GM23338 (cell line): ENCODE measurements around the gene KCNJ2. TPM values are rescaled to one million over a fixed set of nuclear protein-coding genes. Genes with fewer than 3 reads are reported as not detected.

ENCODE experiments used
- ATAC-seq: fragments of 200-7000 bp; cut with Tn5 transposase; 3 replicates; pipeline ENCODE4 v1.9.1; 2020
- DNase-seq: peaks from one replicate; pipeline ENCODE4 v3.0.0-alpha.2; 2015; ENCODE audit warnings: low spot score
- H2AFZ ChIP-seq: fragments of 200-600 bp; sonication (generic); 2 replicates; pipeline ENCODE4 v1.8.0; 2016; ENCODE audit warnings: antibody characterized with exemption, mild to moderate bottlenecking, moderate library complexity
- H3F3A ChIP-seq: fragments of 200-600 bp; sonication (generic); replicated peaks from 2 replicates; pipeline ENCODE4 v1.8.0; 2017; ENCODE audit warnings: antibody characterized with exemption, mixed run types, low read depth
- H3K27ac ChIP-seq: fragments of 200-600 bp; sonication (generic); 2 replicates; pipeline ENCODE4 v1.6.1; 2016; ENCODE audit warnings: low read depth
- H3K27me3 ChIP-seq: fragments of 200-600 bp; sonication (generic); 2 replicates; pipeline ENCODE4 v1.8.0; 2016; ENCODE audit warnings: mild to moderate bottlenecking, mixed run types, moderate library complexity; ENCODE audit not compliant: insufficient read depth
- H3K36me3 ChIP-seq: fragments of 200-600 bp; sonication (generic); 2 replicates; pipeline ENCODE4 v1.8.0; 2016; ENCODE audit warnings: mild to moderate bottlenecking; ENCODE audit not compliant: insufficient read depth
- H3K4me1 ChIP-seq: fragments of 200-600 bp; sonication (generic); 2 replicates; pipeline ENCODE4 v1.8.0; 2016; ENCODE audit warnings: mild to moderate bottlenecking, moderate library complexity; ENCODE audit not compliant: insufficient read depth
- H3K4me2 ChIP-seq: fragments of 200-600 bp; sonication (generic); 2 replicates; pipeline ENCODE4 v1.7.1; 2017; ENCODE audit warnings: mixed run types
- H3K4me3 ChIP-seq: fragments of 200-600 bp; sonication (generic); 2 replicates; pipeline ENCODE4 v1.6.1; 2016; ENCODE audit warnings: mixed run types
- H3K79me2 ChIP-seq: fragments of 200-600 bp; sonication (generic); replicated peaks from 2 replicates; pipeline ENCODE4 v1.8.0; 2017; ENCODE audit warnings: mild to moderate bottlenecking; ENCODE audit not compliant: insufficient read depth
- H3K9me2 ChIP-seq: fragments of 200-600 bp; sonication (generic); 2 replicates; pipeline ENCODE4 v1.8.0; 2017; ENCODE audit not compliant: insufficient read depth
- H4K20me1 ChIP-seq: fragments of 200-600 bp; sonication (generic); replicated peaks from 2 replicates; pipeline ENCODE4 v1.8.0; 2017; ENCODE audit warnings: mild to moderate bottlenecking; ENCODE audit not compliant: insufficient read depth
- H3K27ac Mint-ChIP-seq: 2 replicates; pipeline ENCODE4 v1.8.0; 2020; ENCODE audit warnings: inconsistent platforms, mild to moderate bottlenecking, moderate library complexity, mixed read lengths
- H3K27me3 Mint-ChIP-seq: 3 replicates; pipeline ENCODE4 v1.8.0; 2022; ENCODE audit warnings: low read depth, mild to moderate bottlenecking, moderate library complexity, mixed read lengths, inconsistent platforms; ENCODE audit not compliant: insufficient read depth, poor library complexity
- H3K36me3 Mint-ChIP-seq: 3 replicates; pipeline ENCODE4 v1.8.0; 2021; ENCODE audit warnings: low read depth, mild to moderate bottlenecking, inconsistent platforms, moderate library complexity, mixed read lengths
- H3K4me1 Mint-ChIP-seq: 3 replicates; pipeline ENCODE4 v1.8.0; 2020; ENCODE audit warnings: mild to moderate bottlenecking, inconsistent platforms, mixed read lengths
- H3K4me3 Mint-ChIP-seq: 3 replicates; pipeline ENCODE4 v1.8.0; 2021; ENCODE audit warnings: moderate library complexity, mild to moderate bottlenecking, inconsistent platforms, mixed read lengths
- H3K9me3 Mint-ChIP-seq: 3 replicates; pipeline ENCODE4 v1.8.0; 2020; ENCODE audit warnings: moderate library complexity, mild to moderate bottlenecking, inconsistent platforms, mixed read lengths
- CREB1 ChIP-seq: fragments of 250-450 bp; sonication (Bioruptor Pico); IDR thresholded peaks from 2 replicates; pipeline ENCODE4 v1.5.0; 2020; ENCODE audit warnings: low read depth, mild to moderate bottlenecking, moderate library complexity
- ETS1 ChIP-seq: IDR thresholded peaks from 2 replicates; pipeline ENCODE4 v1.6.1; 2016; ENCODE audit warnings: antibody characterized with exemption
- EZH2 ChIP-seq: fragments of 200-600 bp; sonication (generic); IDR thresholded peaks from one replicate; pipeline ENCODE4 v1.8.0; 2017; ENCODE audit warnings: antibody characterized with exemption, mild to moderate bottlenecking, low read depth; ENCODE audit not compliant: unreplicated experiment
- EZH2phosphoT487 ChIP-seq: fragments of 200-600 bp; sonication (generic); IDR thresholded peaks from one replicate; pipeline ENCODE4 v1.8.1; 2018; ENCODE audit warnings: antibody characterized with exemption; ENCODE audit not compliant: unreplicated experiment
- JUNB ChIP-seq: IDR thresholded peaks from one replicate; pipeline ENCODE4 v1.6.1; 2016; ENCODE audit warnings: antibody characterized with exemption; ENCODE audit not compliant: unreplicated experiment
- NANOG ChIP-seq: IDR thresholded peaks from 2 replicates; pipeline ENCODE4 v1.6.1; 2016; ENCODE audit warnings: antibody characterized with exemption, borderline replicate concordance
- POLR2AphosphoS5 ChIP-seq: IDR thresholded peaks from 2 replicates; pipeline ENCODE4 v1.6.1; 2016; ENCODE audit warnings: antibody characterized with exemption, low read depth
- STAT1 ChIP-seq: IDR thresholded peaks from one replicate; pipeline ENCODE4 v1.6.1; 2016; ENCODE audit warnings: antibody characterized with exemption; ENCODE audit not compliant: unreplicated experiment
- ZNF114 ChIP-seq: fragments of 250-450 bp; sonication (Bioruptor Pico); IDR thresholded peaks from 2 replicates; pipeline ENCODE4 v1.5.0; 2020; ENCODE audit warnings: mild to moderate bottlenecking, moderate library complexity
- ZNF331 ChIP-seq: fragments of 250-450 bp; sonication (Bioruptor Pico); IDR thresholded peaks from 2 replicates; pipeline ENCODE4 v1.5.0; 2020; ENCODE audit warnings: low read depth, mild to moderate bottlenecking, moderate library complexity
- polyA plus RNA-seq: library from polyadenylated mRNA; unstranded; fragments of >200 nt; fragmentation: Nextera tagmentation; extraction: Ambion mirVana; gene quantifications from 2 replicates; pipeline ENCODE4 v1.2.1, GENCODE V29; 2016
- total RNA-seq: library from RNA; depleted of rRNA; stranded (reverse); fragments of >200 nt; shearing (Covaris generic); gene quantifications from 2 replicates; pipeline ENCODE4 v1.2.3, GENCODE V29; 2014
- TF ChIP-seq, protein P1 (sequence below), 2 experiments: fragments of 200-600 bp in 1 of 2; sonication (generic) in 1 of 2; conservative IDR thresholded peaks; 2 replicates each; pipeline versions ENCODE4 v1.5.1 to v1.6.1; 2016 to 2017; ENCODE audit warnings: antibody characterized with exemption in 2 of 2, low read depth in 2 of 2, mild to moderate bottlenecking in 2 of 2, moderate library complexity in 1 of 2
- TF ChIP-seq, protein P2 (sequence below): IDR thresholded peaks from one replicate; pipeline ENCODE4 v1.6.1; 2018; ENCODE audit warnings: antibody characterized with exemption; ENCODE audit not compliant: unreplicated experiment
- TF ChIP-seq, protein P3 (sequence below): fragments of 250-450 bp; sonication (Bioruptor Pico); IDR thresholded peaks from 2 replicates; pipeline ENCODE4 v1.5.0; 2020; ENCODE audit warnings: mild to moderate bottlenecking, moderate library complexity

KCNJ2 gene
- total and polyA plus RNA-seq, 2 experiments from 2014 or later, result 2.1 to 4.4 TPM

- H3K4me3 ChIP-seq, result no peak overlapping the region
- no peaks in the 10 kb centered on the region for H3K36me3 Mint-ChIP-seq
These were observed 3.9 kb upstream of the KCNJ2 start for GRCh38 chr17:70165383-70165782.

More at GRCh38 chr17:70165383-70165782, 3.9 kb upstream of the KCNJ2 start:
- peaks cover 7% of the 10 kb centered on the region; the same call in 1 of the 2 replicates for H3K4me1 ChIP-seq
- DNase-seq (no peak), ATAC-seq (no peak)
- Mint-ChIP-seq H3K9me3 (no peaks in the 10 kb centered on the region), H3K27ac (no peak overlapping the region), H3K4me3 (no peak overlapping the region), H3K27me3 (peaks cover 14% of the 10 kb centered on the region), H3K4me1 (peaks cover 7% of the 10 kb centered on the region; the same call in 2 of the 3 replicates)
- no peak overlapping the region for H3K27ac ChIP-seq
- no peak overlapping the region for H3K4me2 ChIP-seq
- no peaks in the 10 kb centered on the region for H3K79me2 ChIP-seq
- H4K20me1 ChIP-seq, result no peaks in the 10 kb centered on the region
- no peak overlapping the region for H2AFZ ChIP-seq
- TF ChIP-seq EZH2phosphoT487, result no peak
- TF ChIP-seq POLR2AphosphoS5, result no peak
- TF ChIP-seq ZNF114, result no peak
- no peak for TF ChIP-seq ZNF331 (CRISPR knock-in tag)
- TF ChIP-seq, protein P1, sequence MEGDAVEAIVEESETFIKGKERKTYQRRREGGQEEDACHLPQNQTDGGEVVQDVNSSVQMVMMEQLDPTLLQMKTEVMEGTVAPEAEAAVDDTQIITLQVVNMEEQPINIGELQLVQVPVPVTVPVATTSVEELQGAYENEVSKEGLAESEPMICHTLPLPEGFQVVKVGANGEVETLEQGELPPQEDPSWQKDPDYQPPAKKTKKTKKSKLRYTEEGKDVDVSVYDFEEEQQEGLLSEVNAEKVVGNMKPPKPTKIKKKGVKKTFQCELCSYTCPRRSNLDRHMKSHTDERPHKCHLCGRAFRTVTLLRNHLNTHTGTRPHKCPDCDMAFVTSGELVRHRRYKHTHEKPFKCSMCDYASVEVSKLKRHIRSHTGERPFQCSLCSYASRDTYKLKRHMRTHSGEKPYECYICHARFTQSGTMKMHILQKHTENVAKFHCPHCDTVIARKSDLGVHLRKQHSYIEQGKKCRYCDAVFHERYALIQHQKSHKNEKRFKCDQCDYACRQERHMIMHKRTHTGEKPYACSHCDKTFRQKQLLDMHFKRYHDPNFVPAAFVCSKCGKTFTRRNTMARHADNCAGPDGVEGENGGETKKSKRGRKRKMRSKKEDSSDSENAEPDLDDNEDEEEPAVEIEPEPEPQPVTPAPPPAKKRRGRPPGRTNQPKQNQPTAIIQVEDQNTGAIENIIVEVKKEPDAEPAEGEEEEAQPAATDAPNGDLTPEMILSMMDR (conservative IDR thresholded peaks at IDR 0.05; ENCODE audit: low read depth in 2 of 2), result no peak
- no peak for TF ChIP-seq STAT1
- TF ChIP-seq NANOG, result no peak
- TF ChIP-seq, protein P2, sequence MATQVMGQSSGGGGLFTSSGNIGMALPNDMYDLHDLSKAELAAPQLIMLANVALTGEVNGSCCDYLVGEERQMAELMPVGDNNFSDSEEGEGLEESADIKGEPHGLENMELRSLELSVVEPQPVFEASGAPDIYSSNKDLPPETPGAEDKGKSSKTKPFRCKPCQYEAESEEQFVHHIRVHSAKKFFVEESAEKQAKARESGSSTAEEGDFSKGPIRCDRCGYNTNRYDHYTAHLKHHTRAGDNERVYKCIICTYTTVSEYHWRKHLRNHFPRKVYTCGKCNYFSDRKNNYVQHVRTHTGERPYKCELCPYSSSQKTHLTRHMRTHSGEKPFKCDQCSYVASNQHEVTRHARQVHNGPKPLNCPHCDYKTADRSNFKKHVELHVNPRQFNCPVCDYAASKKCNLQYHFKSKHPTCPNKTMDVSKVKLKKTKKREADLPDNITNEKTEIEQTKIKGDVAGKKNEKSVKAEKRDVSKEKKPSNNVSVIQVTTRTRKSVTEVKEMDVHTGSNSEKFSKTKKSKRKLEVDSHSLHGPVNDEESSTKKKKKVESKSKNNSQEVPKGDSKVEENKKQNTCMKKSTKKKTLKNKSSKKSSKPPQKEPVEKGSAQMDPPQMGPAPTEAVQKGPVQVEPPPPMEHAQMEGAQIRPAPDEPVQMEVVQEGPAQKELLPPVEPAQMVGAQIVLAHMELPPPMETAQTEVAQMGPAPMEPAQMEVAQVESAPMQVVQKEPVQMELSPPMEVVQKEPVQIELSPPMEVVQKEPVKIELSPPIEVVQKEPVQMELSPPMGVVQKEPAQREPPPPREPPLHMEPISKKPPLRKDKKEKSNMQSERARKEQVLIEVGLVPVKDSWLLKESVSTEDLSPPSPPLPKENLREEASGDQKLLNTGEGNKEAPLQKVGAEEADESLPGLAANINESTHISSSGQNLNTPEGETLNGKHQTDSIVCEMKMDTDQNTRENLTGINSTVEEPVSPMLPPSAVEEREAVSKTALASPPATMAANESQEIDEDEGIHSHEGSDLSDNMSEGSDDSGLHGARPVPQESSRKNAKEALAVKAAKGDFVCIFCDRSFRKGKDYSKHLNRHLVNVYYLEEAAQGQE, result no peak
- no peak for TF ChIP-seq EZH2
- TF ChIP-seq, protein P3, sequence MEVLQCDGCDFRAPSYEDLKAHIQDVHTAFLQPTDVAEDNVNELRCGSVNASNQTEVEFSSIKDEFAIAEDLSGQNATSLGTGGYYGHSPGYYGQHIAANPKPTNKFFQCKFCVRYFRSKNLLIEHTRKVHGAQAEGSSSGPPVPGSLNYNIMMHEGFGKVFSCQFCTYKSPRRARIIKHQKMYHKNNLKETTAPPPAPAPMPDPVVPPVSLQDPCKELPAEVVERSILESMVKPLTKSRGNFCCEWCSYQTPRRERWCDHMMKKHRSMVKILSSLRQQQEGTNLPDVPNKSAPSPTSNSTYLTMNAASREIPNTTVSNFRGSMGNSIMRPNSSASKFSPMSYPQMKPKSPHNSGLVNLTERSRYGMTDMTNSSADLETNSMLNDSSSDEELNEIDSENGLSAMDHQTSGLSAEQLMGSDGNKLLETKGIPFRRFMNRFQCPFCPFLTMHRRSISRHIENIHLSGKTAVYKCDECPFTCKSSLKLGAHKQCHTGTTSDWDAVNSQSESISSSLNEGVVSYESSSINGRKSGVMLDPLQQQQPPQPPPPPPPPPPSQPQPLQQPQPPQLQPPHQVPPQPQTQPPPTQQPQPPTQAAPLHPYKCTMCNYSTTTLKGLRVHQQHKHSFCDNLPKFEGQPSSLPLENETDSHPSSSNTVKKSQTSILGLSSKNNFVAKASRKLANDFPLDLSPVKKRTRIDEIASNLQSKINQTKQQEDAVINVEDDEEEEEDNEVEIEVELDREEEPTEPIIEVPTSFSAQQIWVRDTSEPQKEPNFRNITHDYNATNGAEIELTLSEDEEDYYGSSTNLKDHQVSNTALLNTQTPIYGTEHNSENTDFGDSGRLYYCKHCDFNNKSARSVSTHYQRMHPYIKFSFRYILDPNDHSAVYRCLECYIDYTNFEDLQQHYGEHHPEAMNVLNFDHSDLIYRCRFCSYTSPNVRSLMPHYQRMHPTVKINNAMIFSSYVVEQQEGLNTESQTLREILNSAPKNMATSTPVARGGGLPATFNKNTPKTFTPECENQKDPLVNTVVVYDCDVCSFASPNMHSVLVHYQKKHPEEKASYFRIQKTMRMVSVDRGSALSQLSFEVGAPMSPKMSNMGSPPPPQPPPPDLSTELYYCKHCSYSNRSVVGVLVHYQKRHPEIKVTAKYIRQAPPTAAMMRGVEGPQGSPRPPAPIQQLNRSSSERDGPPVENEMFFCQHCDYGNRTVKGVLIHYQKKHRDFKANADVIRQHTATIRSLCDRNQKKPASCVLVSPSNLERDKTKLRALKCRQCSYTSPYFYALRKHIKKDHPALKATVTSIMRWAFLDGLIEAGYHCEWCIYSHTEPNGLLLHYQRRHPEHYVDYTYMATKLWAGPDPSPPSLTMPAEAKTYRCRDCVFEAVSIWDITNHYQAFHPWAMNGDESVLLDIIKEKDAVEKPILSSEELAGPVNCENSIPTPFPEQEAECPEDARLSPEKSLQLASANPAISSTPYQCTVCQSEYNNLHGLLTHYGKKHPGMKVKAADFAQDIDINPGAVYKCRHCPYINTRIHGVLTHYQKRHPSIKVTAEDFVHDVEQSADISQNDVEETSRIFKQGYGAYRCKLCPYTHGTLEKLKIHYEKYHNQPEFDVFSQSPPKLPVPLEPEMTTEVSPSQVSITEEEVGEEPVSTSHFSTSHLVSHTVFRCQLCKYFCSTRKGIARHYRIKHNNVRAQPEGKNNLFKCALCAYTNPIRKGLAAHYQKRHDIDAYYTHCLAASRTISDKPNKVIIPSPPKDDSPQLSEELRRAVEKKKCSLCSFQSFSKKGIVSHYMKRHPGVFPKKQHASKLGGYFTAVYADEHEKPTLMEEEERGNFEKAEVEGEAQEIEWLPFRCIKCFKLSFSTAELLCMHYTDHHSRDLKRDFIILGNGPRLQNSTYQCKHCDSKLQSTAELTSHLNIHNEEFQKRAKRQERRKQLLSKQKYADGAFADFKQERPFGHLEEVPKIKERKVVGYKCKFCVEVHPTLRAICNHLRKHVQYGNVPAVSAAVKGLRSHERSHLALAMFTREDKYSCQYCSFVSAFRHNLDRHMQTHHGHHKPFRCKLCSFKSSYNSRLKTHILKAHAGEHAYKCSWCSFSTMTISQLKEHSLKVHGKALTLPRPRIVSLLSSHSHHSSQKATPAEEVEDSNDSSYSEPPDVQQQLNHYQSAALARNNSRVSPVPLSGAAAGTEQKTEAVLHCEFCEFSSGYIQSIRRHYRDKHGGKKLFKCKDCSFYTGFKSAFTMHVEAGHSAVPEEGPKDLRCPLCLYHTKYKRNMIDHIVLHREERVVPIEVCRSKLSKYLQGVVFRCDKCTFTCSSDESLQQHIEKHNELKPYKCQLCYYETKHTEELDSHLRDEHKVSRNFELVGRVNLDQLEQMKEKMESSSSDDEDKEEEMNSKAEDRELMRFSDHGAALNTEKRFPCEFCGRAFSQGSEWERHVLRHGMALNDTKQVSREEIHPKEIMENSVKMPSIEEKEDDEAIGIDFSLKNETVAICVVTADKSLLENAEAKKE (CRISPR knock-in tag), result no peak
- TF ChIP-seq CREB1 (CRISPR knock-in tag), result no peak
- no peak for TF ChIP-seq JUNB
- TF ChIP-seq ETS1, result no peak
- peaks cover 27% of the 10 kb centered on the region for H3K27me3 ChIP-seq
- H3K9me2 ChIP-seq, result no peaks in the 10 kb centered on the region
- no peaks in the 10 kb centered on the region for H3F3A ChIP-seq
- no peaks in the 10 kb centered on the region for H3K36me3 ChIP-seq
